Measurements from ENCODE around the gene CYP2U1. TPM values are rescaled to one million over a fixed set of nuclear protein-coding genes. Genes with fewer than 3 reads are reported as not detected.

Gene CYP2U1
- total RNA-seq = 11.2 and 14.5 TPM in 2 replicates

DNA sequence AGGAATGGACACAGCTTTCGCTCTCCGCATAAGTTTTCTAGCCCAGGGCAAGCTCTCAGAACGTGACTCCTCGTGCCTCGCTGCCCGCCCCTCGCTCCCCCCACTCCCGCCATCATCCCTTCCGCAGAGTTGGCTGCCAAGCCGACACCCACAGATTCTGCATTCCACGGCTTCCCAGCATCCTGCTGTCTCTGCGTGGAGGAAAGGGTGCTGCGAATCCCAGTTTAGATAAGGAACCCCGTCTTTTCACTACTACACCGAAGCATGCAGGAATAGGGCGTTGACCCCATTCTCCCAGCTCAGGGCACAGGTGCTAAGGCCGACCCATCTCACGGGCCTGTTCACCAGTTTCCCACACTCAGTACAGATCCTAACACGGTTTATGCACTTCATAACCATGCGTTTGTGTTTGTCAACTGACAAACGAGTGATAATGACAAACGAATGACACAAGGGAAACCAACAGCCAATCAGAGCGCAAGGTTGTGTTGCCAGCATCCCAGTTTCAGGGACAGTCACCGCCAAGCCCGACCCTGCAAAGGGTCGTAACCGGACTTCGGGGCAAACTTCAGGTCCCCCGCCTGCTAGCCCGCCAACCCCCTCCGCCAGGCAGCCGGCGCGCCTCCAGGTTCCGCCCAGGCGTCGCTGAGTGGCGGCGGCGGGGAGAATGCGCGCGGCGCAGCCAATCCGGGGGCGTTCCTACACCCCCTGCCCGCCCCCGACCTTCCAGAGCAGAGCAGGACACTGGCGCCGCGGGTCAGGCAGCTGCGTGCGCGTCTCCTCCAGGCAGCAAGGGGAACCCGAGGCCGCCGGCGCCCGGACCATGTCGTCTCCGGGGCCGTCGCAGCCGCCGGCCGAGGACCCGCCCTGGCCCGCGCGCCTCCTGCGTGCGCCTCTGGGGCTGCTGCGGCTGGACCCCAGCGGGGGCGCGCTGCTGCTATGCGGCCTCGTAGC is at the start of gene CYP2U1:
CYP2U1 (plus strand) TSS at position 729 of the 954 bp plus-strand sequence; CDS start at position 824, 95 bp downstream.

DNA sequence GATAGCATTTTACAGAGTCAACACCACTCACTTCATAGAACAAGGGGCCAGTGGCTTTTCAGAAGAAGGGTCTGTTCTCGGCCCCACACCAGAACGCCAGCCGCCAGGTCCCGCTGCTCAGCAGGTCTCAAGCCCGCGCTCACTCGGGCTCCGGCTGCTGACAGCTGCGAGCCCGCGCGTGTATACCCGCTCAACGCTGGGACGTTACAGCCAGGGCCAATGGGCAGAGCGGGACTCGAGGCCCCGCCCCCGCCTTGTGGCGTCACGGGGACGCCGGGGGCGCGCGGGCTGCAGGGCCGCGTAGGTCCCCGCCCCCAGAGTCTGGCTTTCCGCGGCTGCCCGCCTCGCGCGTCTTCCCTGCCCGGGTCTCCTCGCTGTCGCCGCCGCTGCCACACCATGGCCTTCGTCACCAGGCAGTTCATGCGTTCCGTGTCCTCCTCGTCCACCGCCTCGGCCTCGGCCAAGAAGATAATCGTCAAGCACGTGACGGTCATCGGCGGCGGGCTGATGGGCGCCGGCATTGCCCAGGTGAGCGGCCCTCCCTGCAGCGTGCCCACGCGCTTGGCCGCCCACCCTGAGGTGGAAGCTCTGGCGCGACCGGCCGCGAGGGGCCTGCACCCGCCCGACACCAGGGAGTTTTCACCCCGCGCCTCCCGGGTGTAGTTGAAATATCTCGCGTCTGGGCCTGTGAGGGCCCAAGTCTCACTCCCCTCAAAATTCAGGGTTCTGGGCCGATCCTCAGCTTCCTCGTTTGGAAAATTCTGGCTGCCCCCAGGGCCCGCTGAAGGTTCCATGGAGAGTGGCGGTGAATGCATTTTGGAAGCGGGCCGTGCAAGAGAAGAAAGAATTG is 58.4 kb downstream of the CYP2U1 start, which contains the start of gene HADH:
HADH (plus strand) TSS at position 353 of the 850 bp plus-strand sequence; CDS start at position 397, 44 bp downstream.

Other genes starting within 250 kb of the CYP2U1 start
- 41.5 and 59.3 TPM in 2 replicates for gene PAPSS1, start 211.3 kb upstream of the CYP2U1 start, total RNA-seq
- 42.8 and 82.3 TPM in 2 replicates for gene SGMS2, start 106.6 kb upstream of the CYP2U1 start, total RNA-seq
- 15.2 and 15.4 TPM in 2 replicates for gene HADH, start 58.3 kb downstream of the CYP2U1 start, total RNA-seq
- gene LEF1, start 237.4 kb downstream of the CYP2U1 start, total RNA-seq = 0.93 TPM in 1 of 2 replicates, not detected in the other